ENCODE results near the gene MIX23. TPM values are rescaled to one million over a fixed set of nuclear protein-coding genes. Genes with fewer than 3 reads are reported as not detected.

The MIX23 gene
- polyA plus RNA-seq, 3 donors = 3.9 to 8.2 (median 5.2) TPM

- no peaks in the 10 kb centered on the region for H4K20me1 ChIP-seq (ENCODE audit: insufficient read depth, low read length)
- Mint-ChIP-seq H3K4me1 (peaks cover 37% of the 10 kb centered on the region), H3K4me3 (no peak overlapping the region), H3K27ac (no peak overlapping the region), H3K27me3 (ENCODE audit: low read depth in 3 of 3) (peaks cover 0 to 2% (median 0%) of the 10 kb centered on the region in 3 donors), H3K36me3 (peaks cover 0 to 2% of the 10 kb centered on the region in 2 donors), H3K9me3 (peaks cover 0 to 4% (median 0%) of the 10 kb centered on the region in 7 donors)
- TF ChIP-seq CTCF (IDR thresholded peaks at IDR 0.05) = no peak
- no peaks in the 10 kb centered on the region for H3K27me3 ChIP-seq (ENCODE audit: control insufficient read depth in 2 of 2, insufficient read depth in 2 of 2, low read length in 2 of 2)
- intact Hi-C loops (cut with micrococcal nuclease) = no loop called here
- no peak overlapping the region for H3K27ac ChIP-seq (ENCODE audit: low read depth in 1 of 2, low read length in 2 of 2)
- H2AFZ ChIP-seq (ENCODE audit: insufficient read depth, low read depth, low read length, poor library complexity, severe bottlenecking) = no peak overlapping the region
- 87% methylated on average over 3 of the region's 5 CpGs for WGBS (ENCODE audit: insufficient coverage)
- H3K4me3 ChIP-seq (replicated peaks in 1 of 3; ENCODE audit: low read depth in 2 of 3, low read length in 3 of 3) = no peak overlapping the region
- DNase-seq = no peak
- no peak overlapping the region for H3K4me2 ChIP-seq (replicated peaks; ENCODE audit: extremely low read depth, low read length, poor library complexity, severe bottlenecking)
- H3K9ac ChIP-seq (ENCODE audit: insufficient read depth, low read length, poor library complexity, severe bottlenecking) = no peak overlapping the region
- no peaks in the 10 kb centered on the region for H3K79me2 ChIP-seq (ENCODE audit: insufficient read depth, low read length)
- H3K36me3 ChIP-seq (replicated peaks in 1 of 2; ENCODE audit: control insufficient read depth in 1 of 2, insufficient read depth in 2 of 2, low read length in 2 of 2) = no peaks in the 10 kb centered on the region
- H3K9me3 ChIP-seq (replicated peaks in 1 of 2; ENCODE audit: control insufficient read depth in 1 of 2, insufficient read depth in 1 of 2, low read length in 2 of 2) = no peaks in the 10 kb centered on the region
- H3K4me1 ChIP-seq (ENCODE audit: control insufficient read depth in 1 of 2, insufficient read depth in 2 of 2, low read length in 2 of 2) = peaks cover 21 to 27% of the 10 kb centered on the region in 2 donors
Measured at GRCh38 chr3:122316368-122316767, 66.7 kb downstream of the MIX23 start.

GRCh38 chr3:122315619-122316018 lies 67.4 kb downstream of the MIX23 start:
- peaks cover 33% of the 10 kb centered on the region for H3K4me1 Mint-ChIP-seq
- H3K9me3 Mint-ChIP-seq = peaks cover 0 to 4% (median 0%) of the 10 kb centered on the region in 7 donors
- Histone ChIP-seq H3K9me3 (replicated peaks in 1 of 2; ENCODE audit: control insufficient read depth in 1 of 2, insufficient read depth in 1 of 2, low read length in 2 of 2) (no peaks in the 10 kb centered on the region), H2AFZ (ENCODE audit: insufficient read depth, low read depth, low read length, poor library complexity, severe bottlenecking) (no peak overlapping the region), H3K4me3 (replicated peaks in 1 of 3; ENCODE audit: low read depth in 2 of 3, low read length in 3 of 3) (no peak overlapping the region), H3K4me1 (ENCODE audit: control insufficient read depth in 1 of 2, insufficient read depth in 2 of 2, low read length in 2 of 2) (peaks cover 21 to 27% of the 10 kb centered on the region in 2 donors), H4K20me1 (ENCODE audit: insufficient read depth, low read length) (no peaks in the 10 kb centered on the region), H3K27me3 (ENCODE audit: control insufficient read depth in 2 of 2, insufficient read depth in 2 of 2, low read length in 2 of 2) (no peaks in the 10 kb centered on the region), H3K4me2 (replicated peaks; ENCODE audit: extremely low read depth, low read length, poor library complexity, severe bottlenecking) (no peak overlapping the region), H3K36me3 (replicated peaks in 1 of 2; ENCODE audit: control insufficient read depth in 1 of 2, insufficient read depth in 2 of 2, low read length in 2 of 2) (no peaks in the 10 kb centered on the region), H3K79me2 (ENCODE audit: insufficient read depth, low read length) (no peaks in the 10 kb centered on the region), H3K27ac (ENCODE audit: low read depth in 1 of 2, low read length in 2 of 2) (no peak overlapping the region), H3K9ac (ENCODE audit: insufficient read depth, low read length, poor library complexity, severe bottlenecking) (no peak overlapping the region)
- H3K27me3 Mint-ChIP-seq (ENCODE audit: low read depth in 3 of 3) = peaks cover 0 to 2% (median 0%) of the 10 kb centered on the region in 3 donors
- no peak overlapping the region for H3K4me3 Mint-ChIP-seq
- DNase-seq = no peak
- WGBS (ENCODE audit: insufficient coverage) = 79% methylated on average over 4 of the region's 4 CpGs
- H3K36me3 Mint-ChIP-seq = peaks cover 0 to 2% of the 10 kb centered on the region in 2 donors
- no peak for TF ChIP-seq CTCF (IDR thresholded peaks at IDR 0.05)
- intact Hi-C loops (cut with micrococcal nuclease) = no loop called here
- no peak overlapping the region for H3K27ac Mint-ChIP-seq

Data from CD14-positive monocyte (primary cell).